LNCAP (cell line): Measurements from ENCODE around the gene MIEN1.

Source experiments
- CTCF ChIP-seq: fragments of 450-650 bp; IDR thresholded peaks from 2 replicates; pipeline ENCODE4 v1.5.1; 2017; ENCODE audit warnings: mild to moderate bottlenecking

The MIEN1 gene

GRCh38 chr17:39722104-39722503 is 8.2 kb downstream of the MIEN1 start:
- TF ChIP-seq CTCF, result no peak

GRCh38 chr17:39719563-39720355 is 10.6 kb downstream of the MIEN1 start:
- no peak for TF ChIP-seq CTCF

GRCh38 chr17:39717660-39718059 is 12.7 kb downstream of the MIEN1 start:
- TF ChIP-seq CTCF, result no peak

- no peak for TF ChIP-seq CTCF
These were observed 13.3 kb downstream of the MIEN1 start for GRCh38 chr17:39716879-39717536.

- no peak for TF ChIP-seq CTCF
These were observed 14.1 kb downstream of the MIEN1 start for GRCh38 chr17:39716073-39716818.

- TF ChIP-seq CTCF, result no peak
These were observed 14.8 kb downstream of the MIEN1 start for GRCh38 chr17:39715375-39716072.

- TF ChIP-seq CTCF, result no peak
These were observed 16.1 kb downstream of the MIEN1 start for GRCh38 chr17:39714234-39714633.
